HG03571 (cell line): ENCODE data around the gene SENP2.
"Not testable (repeated sequence)": the region's sequence is repeated elsewhere in the genome, so short reads cannot be mapped to it uniquely, and the experiment has no call there.

Experiments used
- ATAC-seq: cut with Tn5 transposase; IDR thresholded peaks from one replicate; pipeline ENCODE4 v1.9.1; 2021; ENCODE audit not compliant: unreplicated experiment

The SENP2 gene

GRCh38 chr3:185585518-185585858, 607 bp upstream of the SENP2 start:
- no peak for ATAC-seq

GRCh38 chr3:185586686-185587039, 568 bp downstream of the SENP2 start:
- no peak for ATAC-seq

GRCh38 chr3:185594073-185594472, 8.0 kb downstream of the SENP2 start:
- no peak for ATAC-seq

GRCh38 chr3:185595526-185595925, 9.4 kb downstream of the SENP2 start:
- ATAC-seq = peak; percentile 67

GRCh38 chr3:185605566-185605965, 19.5 kb downstream of the SENP2 start:
- no peak for ATAC-seq

- no peak for ATAC-seq
These were observed 20.1 kb downstream of the SENP2 start for GRCh38 chr3:185606196-185606595.

- no peak for ATAC-seq
These were observed 26.9 kb downstream of the SENP2 start for GRCh38 chr3:185613016-185613415.

- no peak for ATAC-seq
These were observed 38.0 kb downstream of the SENP2 start for GRCh38 chr3:185623939-185624665.

- no peak for ATAC-seq
These were observed 39.7 kb downstream of the SENP2 start for GRCh38 chr3:185625784-185626183.

- no peak for ATAC-seq
These were observed 43.6 kb downstream of the SENP2 start for GRCh38 chr3:185629554-185630181.

- no peak for ATAC-seq
These were observed 44.1 kb downstream of the SENP2 start for GRCh38 chr3:185630182-185630622.

- ATAC-seq = no peak
These were observed 45.0 kb downstream of the SENP2 start for GRCh38 chr3:185631108-185631507.

GRCh38 chr3:185631508-185632206, 45.6 kb downstream of the SENP2 start:
- no peak for ATAC-seq

GRCh38 chr3:185632996-185633395, 46.9 kb downstream of the SENP2 start:
- no peak for ATAC-seq

- ATAC-seq = no peak
These were observed 51.3 kb downstream of the SENP2 start for GRCh38 chr3:185637388-185637787.

- ATAC-seq = not testable (repeated sequence)
These were observed 52.6 kb downstream of the SENP2 start for GRCh38 chr3:185638651-185639050.

- no peak for ATAC-seq
These were observed 53.6 kb downstream of the SENP2 start for GRCh38 chr3:185639632-185640206.

- ATAC-seq = no peak
These were observed 54.2 kb downstream of the SENP2 start for GRCh38 chr3:185640308-185640707.

GRCh38 chr3:185645191-185645590, 59.1 kb downstream of the SENP2 start:
- ATAC-seq = not testable (repeated sequence)

GRCh38 chr3:185645596-185646381, 59.7 kb downstream of the SENP2 start:
- ATAC-seq = no peak
